Fibroblast of lung (primary cell): ENCODE measurements around the gene FGA. TPM values are rescaled to one million over a fixed set of nuclear protein-coding genes. Genes with fewer than 3 reads are reported as not detected.

Experiments
- DNase-seq, 2 donors: peaks; one replicate each; pipeline versions ENCODE4 v3.0.0 to v3.0.0-alpha.2; 2010; ENCODE audit warnings: low read depth in 2 of 2
- H2AFZ ChIP-seq: 2 replicates; pipeline ENCODE4 v1.5.1; 2012; ENCODE audit warnings: low read length, control low read depth, inconsistent platforms
- H3K27ac ChIP-seq: 2 replicates; pipeline ENCODE4 v1.5.1; 2011; ENCODE audit warnings: low read length, control low read depth; ENCODE audit not compliant: insufficient read depth
- H3K27me3 ChIP-seq: 2 replicates; pipeline ENCODE4 v1.5.1; 2011; ENCODE audit warnings: mild to moderate bottlenecking, low read length; ENCODE audit not compliant: control insufficient read depth, insufficient read depth
- H3K36me3 ChIP-seq: 2 replicates; pipeline ENCODE4 v1.5.1; 2011; ENCODE audit warnings: low read length; ENCODE audit not compliant: control insufficient read depth, insufficient read depth
- H3K4me1 ChIP-seq: 2 replicates; pipeline ENCODE4 v1.5.1; 2011; ENCODE audit warnings: low read length; ENCODE audit not compliant: control insufficient read depth, insufficient read depth; ENCODE audit errors: extremely low read depth
- H3K4me2 ChIP-seq: 2 replicates; pipeline ENCODE4 v1.5.1; 2011; ENCODE audit warnings: low read length, control low read depth; ENCODE audit not compliant: insufficient read depth; ENCODE audit errors: extremely low read depth
- H3K4me3 ChIP-seq, 4 experiments: fragments of 200-600 bp in 1 of 4; sonication (generic) in 1 of 4; replicated peaks in 1 of 4; 2 replicates each; pipeline ENCODE4 v1.5.1; 2011 to 2016; ENCODE audit warnings: low read length in 4 of 4, low read depth in 3 of 4, mild to moderate bottlenecking in 3 of 4, control low read depth in 2 of 4, inconsistent platforms in 1 of 4, mixed read lengths in 1 of 4; ENCODE audit not compliant: insufficient read depth in 1 of 4; ENCODE audit errors: control extremely low read depth in 1 of 4
- H3K79me2 ChIP-seq: 2 replicates; pipeline ENCODE4 v1.5.1; 2012; ENCODE audit warnings: mild to moderate bottlenecking, low read length, inconsistent platforms; ENCODE audit not compliant: control insufficient read depth, insufficient read depth
- H3K9ac ChIP-seq: 2 replicates; pipeline ENCODE4 v1.5.1; 2011; ENCODE audit warnings: mild to moderate bottlenecking, low read length, control low read depth; ENCODE audit not compliant: insufficient read depth
- H3K9me3 ChIP-seq: 2 replicates; pipeline ENCODE4 v1.5.1; 2012; ENCODE audit warnings: low read depth, low read length; ENCODE audit not compliant: control insufficient read depth, insufficient read depth
- H4K20me1 ChIP-seq: 2 replicates; pipeline ENCODE4 v1.5.1; 2011; ENCODE audit warnings: low read length; ENCODE audit not compliant: control insufficient read depth, insufficient read depth; ENCODE audit errors: extremely low read depth
- CTCF ChIP-seq, 2 donors: IDR thresholded peaks in 1 of 2; conservative IDR thresholded peaks in 1 of 2; 1 replicate in 1 of 2; 2 replicates in 1 of 2; pipeline ENCODE4 v1.5.1; 2011 to 2012; ENCODE audit warnings: low read length in 2 of 2, control low read depth in 1 of 2, inconsistent platforms in 1 of 2, low read depth in 1 of 2, mild to moderate bottlenecking in 1 of 2
- EZH2 ChIP-seq: IDR thresholded peaks from 2 replicates; pipeline ENCODE4 v1.5.1; 2012; ENCODE audit warnings: low read length, control low read depth, mild to moderate bottlenecking; ENCODE audit errors: missing control alignments
- polyA minus RNA-seq: library from RNA; depleted of rRNA, polyadenylated mRNA; stranded (reverse); fragments of >200 nt; gene quantifications from 2 replicates; pipeline ENCODE4 v1.2.3, GENCODE V29; 2011; ENCODE audit warnings: low replicate concordance
- polyA plus RNA-seq, 2 donors: library from polyadenylated mRNA; depleted of rRNA in 1 of 2; stranded (reverse) in 1 of 2; unstranded in 1 of 2; fragments of >200 nt; gene quantifications; 2 replicates each; pipeline ENCODE4 v1.2.1, GENCODE V29; 2011 to 2012; ENCODE audit warnings: missing spikeins in 1 of 2
- total RNA-seq: library from RNA; depleted of rRNA; stranded (reverse); fragments of >200 nt; gene quantifications from 2 replicates; pipeline ENCODE4 v1.2.1, GENCODE V29; 2014

FGA gene
- total RNA-seq (not detected in 2 replicates), polyA plus RNA-seq (not detected in 2 replicates), polyA minus RNA-seq (not detected in 2 replicates)
- polyA plus RNA-seq (2012), result not detected in 2 replicates

GRCh38 chr4:154590329-154591006, at the start of gene FGA:
Gene FGA, minus strand, starts transcription at chr4:154590742. Its CDS starts 55 bp downstream, at chr4:154590687.
- Histone ChIP-seq H3K9ac (no peak within 1 kb of the TSS), H3K79me2 (no peaks in the 10 kb centered on the region), H3K4me3 (no peak within 1 kb of the TSS), H3K36me3 (no peaks in the 10 kb centered on the region), H3K27ac (no peak within 1 kb of the TSS), H4K20me1 (no peaks in the 10 kb centered on the region), H3K4me2 (no peak within 1 kb of the TSS), H3K4me1 (no peaks in the 10 kb centered on the region), H3K27me3 (no peaks in the 10 kb centered on the region), H3K9me3 (no peaks in the 10 kb centered on the region), H2AFZ (no peak within 1 kb of the TSS)
- TF ChIP-seq CTCF (conservative IDR thresholded peaks at IDR 0.05 in 1 of 2, IDR thresholded peaks at IDR 0.05 in 1 of 2; ENCODE audit: low read depth in 1 of 2, low read length in 2 of 2) (no peak), EZH2 (no peak)
- no peak for DNase-seq

DNA sequence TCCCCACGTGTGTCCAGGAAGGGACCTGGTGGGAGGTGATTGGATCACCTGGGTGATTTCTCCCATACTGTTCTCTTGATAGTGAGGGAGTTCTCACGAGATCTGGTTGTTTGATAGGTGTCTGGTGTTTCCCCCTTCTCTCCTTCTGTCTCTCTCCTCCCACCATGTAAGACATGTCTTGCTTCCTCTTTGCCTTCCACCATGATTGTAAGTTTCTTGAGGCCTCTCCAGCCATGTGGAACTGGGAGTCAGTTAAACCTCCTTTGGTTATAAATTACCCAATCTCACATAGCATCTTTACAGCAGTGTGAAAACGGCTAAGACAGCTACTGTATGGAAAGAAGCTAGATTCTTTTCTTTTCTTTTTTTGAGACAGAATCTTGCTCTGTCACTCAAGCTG, 43.5 kb upstream of the FGA start:
- Histone ChIP-seq H3K27ac (no peak overlapping the region), H3K27me3 (no peaks in the 10 kb centered on the region), H4K20me1 (no peaks in the 10 kb centered on the region), H3K4me1 (no peaks in the 10 kb centered on the region), H3K4me2 (no peak overlapping the region), H2AFZ (no peak overlapping the region), H3K4me3 (no peak overlapping the region), H3K79me2 (no peaks in the 10 kb centered on the region), H3K36me3 (no peaks in the 10 kb centered on the region), H3K9me3 (no peaks in the 10 kb centered on the region), H3K9ac (no peak overlapping the region)
- TF ChIP-seq EZH2 (no peak), CTCF (conservative IDR thresholded peaks at IDR 0.05 in 1 of 2, IDR thresholded peaks at IDR 0.05 in 1 of 2; ENCODE audit: low read depth in 1 of 2, low read length in 2 of 2) (no peak)
- DNase-seq, result no peak

GRCh38 chr4:154631828-154632227, 41.3 kb upstream of the FGA start:
- no peaks in the 10 kb centered on the region for H3K9me3 ChIP-seq
- no peaks in the 10 kb centered on the region for H3K79me2 ChIP-seq
- DNase-seq, result no peak
- peaks cover 4% of the 10 kb centered on the region for H3K27me3 ChIP-seq
- no peak overlapping the region for H3K9ac ChIP-seq
- no peak overlapping the region for H3K4me2 ChIP-seq
- H4K20me1 ChIP-seq, result no peaks in the 10 kb centered on the region
- no peak overlapping the region for H3K27ac ChIP-seq
- H2AFZ ChIP-seq, result no peak overlapping the region
- TF ChIP-seq CTCF (conservative IDR thresholded peaks at IDR 0.05 in 1 of 2, IDR thresholded peaks at IDR 0.05 in 1 of 2; ENCODE audit: low read depth in 1 of 2, low read length in 2 of 2) (no peak), EZH2 (no peak)
- peaks cover 2% of the 10 kb centered on the region for H3K4me1 ChIP-seq
- H3K4me3 ChIP-seq, result no peak overlapping the region
- no peaks in the 10 kb centered on the region for H3K36me3 ChIP-seq
